NCI-H748 treated with DMSO at 0.1 percent for 48 hours (cell line): ENCODE data around the gene GLB1L2.
"Not testable (repeated sequence)": the region's sequence is repeated elsewhere in the genome, so short reads cannot be mapped to it uniquely, and the experiment has no call there.

Source experiments
- DNase-seq: peaks from one replicate; lab custom pipeline; 2025; lab: John Stamatoyannopoulos, UW

Gene GLB1L2

DNA sequence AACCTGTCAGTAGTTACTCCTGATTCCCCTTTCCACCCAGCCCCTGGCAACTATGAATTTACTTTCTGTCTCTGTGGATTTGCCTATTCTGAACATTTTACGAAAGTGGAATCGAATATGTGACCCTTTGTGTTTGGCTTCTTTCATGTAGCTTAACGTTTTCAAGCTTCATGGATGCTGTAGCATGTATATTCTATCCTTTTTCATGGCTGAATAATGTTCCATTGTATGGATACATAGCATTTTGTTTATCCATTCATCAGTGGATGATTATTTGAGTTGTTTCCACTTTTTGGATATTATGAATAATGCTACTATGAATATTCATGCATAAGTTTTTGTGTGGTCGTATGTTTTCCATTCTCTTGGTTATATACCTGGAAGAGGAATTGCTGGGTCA is 9.2 kb upstream of the GLB1L2 start:
- DNase-seq, result no peak

DNA sequence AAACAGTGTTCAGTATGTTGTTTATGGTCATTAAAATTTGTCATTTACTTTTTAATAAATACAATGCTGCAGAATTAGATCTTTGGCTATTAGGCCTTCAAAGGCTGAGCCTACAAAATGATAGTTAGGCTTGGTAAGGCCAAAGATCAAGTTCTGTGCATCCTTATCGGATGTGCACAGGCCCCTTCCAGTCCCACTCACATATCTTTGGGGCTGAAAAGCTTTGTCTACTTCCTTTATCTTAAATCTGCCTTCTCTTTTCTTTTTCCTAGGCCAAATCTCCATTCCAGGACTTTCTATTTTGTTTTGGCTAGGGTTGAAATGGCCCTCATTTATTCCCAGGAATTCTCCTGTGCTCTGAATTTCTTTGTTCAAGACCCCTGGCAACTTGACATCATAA is 3.4 kb upstream of the GLB1L2 start:
- no peak for DNase-seq

DNA sequence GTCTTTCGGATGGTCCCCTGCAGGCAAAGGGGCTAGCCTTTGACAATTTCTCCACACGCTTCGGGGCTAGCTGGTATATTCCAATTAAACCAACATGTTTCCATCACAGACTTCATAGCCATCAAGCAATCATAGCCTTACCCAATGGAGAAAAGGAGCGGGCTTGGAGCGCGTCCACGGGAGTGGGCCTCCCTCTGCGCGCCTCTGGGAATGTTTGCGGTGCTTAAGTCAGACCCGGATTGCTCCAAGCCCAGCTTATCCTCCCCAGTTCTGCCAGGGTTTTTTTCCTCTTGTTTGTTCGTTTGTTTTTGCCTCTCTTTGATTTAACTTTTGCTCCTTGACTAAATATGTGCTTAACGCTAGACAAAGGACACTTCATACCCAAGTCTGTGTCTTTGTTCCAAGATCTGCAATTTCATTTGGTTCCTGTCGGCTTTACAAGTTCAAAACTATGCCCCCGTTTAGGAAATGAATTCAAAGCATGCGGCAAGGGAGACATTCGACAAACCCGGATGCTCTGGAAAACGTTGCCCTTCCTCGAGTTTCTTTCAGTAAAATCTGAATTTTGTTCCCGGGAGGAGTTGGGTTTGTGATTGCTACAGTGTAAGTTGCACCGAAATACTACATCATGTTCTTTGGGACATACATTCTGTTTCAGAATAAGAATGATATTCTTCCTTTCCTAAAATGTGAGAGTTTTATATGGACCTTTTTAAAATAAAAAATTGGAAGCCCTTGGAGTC is 1.0 kb upstream of the GLB1L2 start:
- no peak for DNase-seq

DNA sequence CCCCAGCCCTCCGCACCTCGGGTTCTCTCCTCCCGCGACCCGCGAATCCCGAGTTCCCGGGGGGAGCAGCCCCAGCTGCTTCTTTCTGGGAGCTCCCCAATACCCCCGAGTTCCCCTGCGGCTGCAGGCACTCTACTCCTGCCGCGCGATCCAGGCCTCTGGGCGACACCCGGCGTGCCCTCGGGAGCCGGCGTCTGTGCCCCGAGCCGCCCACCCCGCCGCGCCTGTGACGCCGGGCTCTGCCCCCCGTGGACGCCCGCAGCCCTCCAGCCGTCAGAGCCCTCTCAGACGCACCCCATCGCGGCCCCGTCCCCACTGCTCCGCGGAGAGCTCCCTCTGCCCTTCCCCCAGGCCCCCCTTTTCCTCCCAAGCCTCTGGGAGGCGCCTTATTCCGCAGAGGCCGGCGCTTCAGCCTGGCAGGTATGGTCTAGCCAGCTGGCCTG is 422 bp downstream of the GLB1L2 start:
- DNase-seq, result no peak

DNA sequence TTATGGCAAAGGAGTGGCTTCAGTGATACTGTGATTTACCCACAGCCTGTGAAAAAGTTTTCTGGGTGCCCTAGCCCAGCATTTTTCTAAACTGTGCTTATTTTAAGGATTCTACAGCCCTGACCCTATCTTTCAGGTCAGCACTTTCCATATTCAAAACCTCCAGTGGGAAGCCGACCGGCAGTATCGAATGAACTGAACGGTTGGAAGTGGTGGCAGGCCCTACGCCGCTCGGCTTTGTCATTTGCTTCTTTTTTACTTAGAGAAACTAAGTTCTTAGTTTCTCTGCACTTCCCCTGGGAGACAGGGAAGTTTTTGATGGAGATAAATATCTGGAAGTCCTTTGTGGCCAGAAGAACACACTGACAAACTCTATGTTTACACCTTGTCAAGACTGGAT is 994 bp downstream of the GLB1L2 start:
- DNase-seq, result no peak

DNA sequence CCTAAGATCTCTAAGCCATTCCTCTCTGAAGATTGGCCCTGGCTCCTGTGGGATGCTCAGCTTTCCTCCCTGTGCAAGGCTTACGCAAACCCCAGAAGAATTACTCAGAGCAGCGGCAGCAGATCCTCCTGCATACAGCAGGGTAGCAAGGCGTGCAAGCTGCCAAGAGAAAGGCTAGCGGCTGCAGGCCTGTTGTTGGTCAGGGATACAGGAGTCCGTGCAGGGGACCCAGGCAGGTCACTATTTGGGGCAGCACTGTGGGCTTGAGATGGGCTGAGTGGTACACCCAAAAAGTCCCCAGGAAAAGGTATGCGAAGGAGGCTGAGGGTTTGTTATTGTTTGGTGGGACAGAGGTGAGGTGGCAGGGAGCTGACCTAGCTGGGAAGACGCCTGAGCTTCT is 1.5 kb downstream of the GLB1L2 start:
- DNase-seq, result no peak

DNA sequence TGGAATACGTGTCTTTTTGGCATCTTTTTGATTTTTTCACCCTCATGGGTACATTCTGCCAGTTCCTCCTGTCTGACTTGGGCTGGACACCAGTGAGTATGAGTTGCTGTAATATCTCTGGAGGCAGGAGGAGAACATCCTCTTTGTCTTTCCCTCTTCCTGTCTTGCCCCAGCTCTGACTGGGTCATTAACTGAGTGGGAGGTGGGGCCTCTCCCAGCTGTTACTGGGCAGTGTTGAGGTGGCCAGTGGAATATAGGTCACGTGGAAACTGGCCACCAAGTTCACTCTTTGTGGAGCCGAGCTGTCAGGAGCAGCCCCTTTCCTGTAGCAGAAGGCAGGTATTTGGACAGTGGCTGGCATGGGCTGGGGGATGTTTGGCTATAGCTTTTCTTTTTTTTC is 2.2 kb downstream of the GLB1L2 start:
- DNase-seq, result no peak

DNA sequence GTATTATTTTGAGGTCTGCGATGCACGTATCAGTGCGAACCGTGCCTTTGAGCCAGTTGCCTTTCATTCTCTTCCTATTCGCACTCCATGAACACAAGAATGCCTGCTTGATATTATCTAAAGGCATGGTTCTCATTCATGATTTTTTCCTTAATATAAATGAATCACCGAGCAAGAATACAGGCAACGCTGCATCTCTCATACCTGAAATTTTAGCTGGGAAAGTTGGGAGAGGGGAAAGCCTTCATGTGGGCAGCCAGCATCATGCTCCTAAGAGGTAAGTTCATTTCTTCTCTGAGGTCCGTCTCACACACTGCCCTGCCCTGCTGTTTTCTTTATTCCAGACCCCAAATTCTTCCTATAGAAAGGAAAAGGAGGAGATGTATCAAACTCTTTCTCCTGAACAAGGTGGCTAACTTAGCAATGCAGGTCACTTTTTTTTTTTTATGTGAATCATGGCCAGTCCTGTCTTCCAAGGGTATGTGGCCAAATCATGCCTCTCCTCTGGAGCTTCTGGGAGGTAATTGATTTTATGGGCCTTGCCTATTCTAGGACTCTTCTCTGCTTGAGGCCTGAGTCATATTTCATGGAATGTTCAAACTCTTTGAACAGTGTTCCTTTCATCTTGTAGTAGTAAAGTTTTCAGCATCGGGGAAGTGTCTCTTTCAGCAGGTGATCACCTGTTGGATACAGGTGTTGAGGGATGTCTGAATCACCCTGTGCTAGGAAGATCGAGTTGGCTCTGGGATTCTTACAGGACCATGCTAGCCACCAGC is 3.2 kb downstream of the GLB1L2 start:
- no peak for DNase-seq

DNA sequence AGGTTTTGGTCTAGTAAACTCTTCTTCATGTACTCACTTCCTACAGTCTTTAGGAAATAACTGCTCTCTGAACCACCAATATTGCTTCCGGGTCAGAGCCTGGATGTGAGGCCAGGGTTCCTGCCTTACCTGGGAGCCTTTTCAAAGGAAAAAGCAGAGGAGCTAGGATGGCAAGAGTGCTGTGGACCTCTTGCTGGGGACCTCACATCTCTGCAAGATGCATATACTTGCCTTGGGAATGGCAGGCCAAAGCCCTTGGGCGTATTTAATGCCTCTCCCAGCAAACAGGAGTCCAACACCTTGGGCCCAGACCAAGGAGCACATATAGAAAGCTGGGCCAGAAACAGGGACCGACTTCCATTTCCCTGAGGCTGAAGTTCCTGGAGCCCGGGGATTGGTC is 5.3 kb downstream of the GLB1L2 start:
- DNase-seq, result no peak

DNA sequence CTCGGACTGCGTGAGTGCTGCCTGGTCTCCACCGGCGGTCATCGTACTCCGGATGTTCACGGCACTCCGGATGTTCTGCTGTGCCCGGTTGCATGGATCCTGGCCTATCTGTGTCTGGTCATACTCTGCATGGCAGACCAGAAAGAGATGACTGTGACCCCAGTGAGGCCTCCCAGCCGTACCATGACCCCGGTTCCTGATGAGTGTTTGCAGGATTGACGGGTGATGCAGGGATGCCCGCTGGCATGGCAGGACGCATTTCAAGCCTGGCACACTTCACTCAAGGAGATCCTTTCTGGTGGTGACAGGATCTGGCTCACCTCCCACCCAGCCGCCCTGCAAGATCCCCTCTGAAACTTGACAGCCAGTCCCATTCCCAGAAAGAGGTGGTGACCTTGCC is 6.3 kb downstream of the GLB1L2 start:
- no peak for DNase-seq

DNA sequence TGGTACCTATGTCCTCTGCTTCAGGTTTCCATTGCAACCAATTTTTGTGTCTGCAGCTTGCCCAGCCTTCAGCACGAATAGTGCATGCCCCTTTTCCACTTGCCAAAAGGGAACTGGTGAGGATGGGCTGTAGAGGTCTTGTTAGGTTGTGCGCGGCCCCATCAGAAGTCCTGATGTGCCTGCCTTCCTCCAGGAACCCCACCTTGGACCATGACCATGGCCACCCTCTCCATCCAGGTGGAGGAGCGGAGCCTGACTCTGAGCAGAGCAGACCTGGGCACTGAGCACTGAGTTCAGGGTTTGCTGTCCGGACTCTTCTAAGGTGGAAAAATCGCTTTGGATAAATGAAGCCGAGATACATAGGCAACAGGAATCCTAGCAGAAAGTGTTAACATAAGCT is 6.9 kb downstream of the GLB1L2 start:
- no peak for DNase-seq

DNA sequence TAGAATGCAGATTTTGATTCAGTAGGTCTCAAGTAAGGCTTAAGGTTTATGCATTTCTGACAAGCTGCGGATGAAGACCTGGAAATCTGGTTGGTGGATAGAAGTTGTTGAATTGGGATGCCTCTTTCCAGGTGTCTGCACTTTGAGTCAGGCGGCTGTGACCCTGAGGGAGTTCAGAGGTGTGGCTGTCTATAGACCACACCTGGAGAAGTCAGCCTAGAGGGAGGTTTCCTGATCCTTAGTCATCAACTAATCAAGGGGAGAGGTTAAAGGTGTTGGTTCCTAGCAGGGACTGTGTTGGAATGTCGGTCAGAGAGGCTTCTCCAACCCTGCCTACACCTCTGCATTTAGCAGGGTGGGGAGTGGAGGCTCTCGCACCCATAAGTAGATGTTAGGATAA is 8.0 kb downstream of the GLB1L2 start:
- no peak for DNase-seq

DNA sequence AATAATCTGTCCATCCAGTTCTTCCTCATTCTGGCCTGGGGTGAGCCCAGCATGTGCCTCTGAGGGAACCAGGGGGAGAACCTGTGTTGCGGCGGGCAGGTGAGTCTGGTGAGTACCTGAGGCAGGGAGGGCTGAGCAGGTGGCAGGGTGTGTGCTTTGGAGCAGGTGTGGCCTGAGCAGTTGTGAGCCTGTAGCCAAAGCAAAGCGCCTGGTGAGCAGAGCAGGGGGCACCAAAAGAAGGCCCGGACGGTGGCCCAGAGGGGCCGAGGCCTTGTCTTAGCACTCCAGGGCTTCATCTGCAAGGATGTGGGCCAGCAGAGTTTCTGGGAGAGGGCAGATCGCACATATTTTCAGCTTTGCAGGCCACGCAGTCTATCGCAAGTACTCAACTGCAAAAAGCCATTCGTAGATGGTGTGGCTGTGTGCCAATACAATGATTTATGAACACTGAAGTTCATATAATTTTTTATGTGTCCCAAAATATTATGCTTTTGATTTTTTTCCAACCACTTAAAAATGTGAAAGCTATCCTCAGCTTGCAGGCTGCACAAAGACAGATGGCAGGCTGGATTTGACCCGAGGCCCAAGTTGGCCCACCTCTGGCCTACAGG is 8.7 kb downstream of the GLB1L2 start:
- no peak for DNase-seq

DNA sequence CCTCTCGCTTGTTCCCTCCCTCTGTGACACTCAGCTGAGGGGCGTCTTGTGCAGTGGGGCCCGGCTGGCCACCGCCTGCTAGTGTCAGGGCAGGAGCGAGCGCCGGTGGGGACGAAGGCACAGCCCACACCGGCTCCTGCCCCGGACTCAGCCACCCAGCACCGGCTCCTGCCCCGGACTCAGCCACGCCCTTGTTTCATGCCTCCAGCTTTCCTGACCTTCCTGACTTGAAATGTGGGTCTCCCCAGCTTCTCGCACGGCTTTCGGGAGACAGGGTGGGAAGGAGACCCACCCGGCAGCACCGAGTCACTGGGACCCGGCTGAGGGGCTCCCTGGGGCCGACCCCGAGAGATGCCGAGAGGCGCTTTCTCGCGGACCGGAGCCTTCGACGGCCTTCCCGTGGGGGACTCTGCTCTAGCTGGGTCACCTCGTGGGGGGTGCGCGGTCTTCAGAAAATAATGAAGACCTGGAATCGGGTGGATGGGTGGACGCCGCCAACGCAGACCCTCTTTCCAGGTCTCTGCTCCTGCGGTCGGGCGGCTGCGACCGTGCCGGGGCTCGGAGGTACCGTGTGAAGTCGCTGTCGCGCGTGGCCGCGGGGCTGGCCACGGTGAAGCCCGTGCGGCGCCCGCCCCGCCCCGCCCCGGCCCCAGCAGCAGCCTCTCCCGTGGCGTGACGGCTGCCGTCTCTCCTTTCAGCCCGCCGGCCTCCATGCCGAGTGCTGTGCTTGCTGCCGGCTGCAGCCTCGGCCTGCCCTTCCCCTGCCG is 10.2 kb downstream of the GLB1L2 start:
- DNase-seq, result no peak

DNA sequence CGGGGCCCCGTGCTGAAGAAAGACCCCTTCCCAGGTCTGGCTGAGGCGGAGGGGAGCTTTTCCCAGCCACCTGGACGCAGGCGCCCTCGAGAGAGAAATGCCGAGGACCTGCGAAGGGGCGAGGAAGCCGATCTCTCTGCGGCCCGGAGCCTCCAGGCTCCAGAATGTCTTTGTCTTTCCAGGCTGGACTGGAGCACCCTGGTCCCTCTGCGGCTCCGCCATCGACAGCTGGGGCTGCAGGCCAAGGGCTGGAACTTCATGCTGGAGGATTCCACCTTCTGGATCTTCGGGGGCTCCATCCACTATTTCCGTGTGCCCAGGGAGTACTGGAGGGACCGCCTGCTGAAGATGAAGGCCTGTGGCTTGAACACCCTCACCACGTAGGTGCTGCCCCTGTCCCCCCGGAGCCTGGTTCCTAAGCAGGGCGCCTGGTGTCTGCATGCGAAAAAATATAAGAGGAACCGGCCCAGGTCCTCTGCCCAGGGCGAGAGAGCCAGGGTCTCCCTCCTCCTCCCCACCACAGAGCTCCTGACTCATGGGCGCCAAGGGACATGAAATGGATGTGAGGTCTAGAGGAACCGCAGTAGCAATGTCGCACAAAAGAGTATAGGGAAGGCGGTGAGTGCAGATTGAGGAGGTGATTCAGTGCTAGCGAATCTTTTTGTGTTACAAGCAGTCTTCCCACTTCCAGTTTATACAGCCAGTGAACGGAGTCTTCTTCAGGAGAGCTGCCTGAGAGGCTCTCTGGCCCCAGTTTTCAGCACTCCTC is 11.0 kb downstream of the GLB1L2 start:
- DNase-seq, result no peak

DNA sequence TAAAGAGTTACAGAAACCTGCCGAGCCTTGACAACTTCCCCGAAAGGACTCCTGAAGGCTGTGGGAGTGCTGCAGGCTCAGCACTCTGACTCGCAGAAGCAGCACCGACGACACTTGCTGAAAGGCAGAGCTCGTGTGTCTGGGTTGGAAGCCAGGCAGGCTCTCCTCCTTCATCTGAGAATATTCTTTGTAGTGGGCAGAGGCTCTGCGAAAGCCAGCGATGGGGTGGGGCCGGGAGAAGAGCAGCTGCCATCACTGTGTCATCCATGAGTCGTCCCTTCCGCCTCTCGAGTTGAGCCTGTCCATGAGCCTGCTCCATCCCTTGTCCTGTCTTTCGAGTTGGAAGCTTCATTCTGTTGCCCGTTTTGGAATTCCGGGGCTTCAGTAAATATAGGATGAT is 11.9 kb downstream of the GLB1L2 start:
- no peak for DNase-seq

DNA sequence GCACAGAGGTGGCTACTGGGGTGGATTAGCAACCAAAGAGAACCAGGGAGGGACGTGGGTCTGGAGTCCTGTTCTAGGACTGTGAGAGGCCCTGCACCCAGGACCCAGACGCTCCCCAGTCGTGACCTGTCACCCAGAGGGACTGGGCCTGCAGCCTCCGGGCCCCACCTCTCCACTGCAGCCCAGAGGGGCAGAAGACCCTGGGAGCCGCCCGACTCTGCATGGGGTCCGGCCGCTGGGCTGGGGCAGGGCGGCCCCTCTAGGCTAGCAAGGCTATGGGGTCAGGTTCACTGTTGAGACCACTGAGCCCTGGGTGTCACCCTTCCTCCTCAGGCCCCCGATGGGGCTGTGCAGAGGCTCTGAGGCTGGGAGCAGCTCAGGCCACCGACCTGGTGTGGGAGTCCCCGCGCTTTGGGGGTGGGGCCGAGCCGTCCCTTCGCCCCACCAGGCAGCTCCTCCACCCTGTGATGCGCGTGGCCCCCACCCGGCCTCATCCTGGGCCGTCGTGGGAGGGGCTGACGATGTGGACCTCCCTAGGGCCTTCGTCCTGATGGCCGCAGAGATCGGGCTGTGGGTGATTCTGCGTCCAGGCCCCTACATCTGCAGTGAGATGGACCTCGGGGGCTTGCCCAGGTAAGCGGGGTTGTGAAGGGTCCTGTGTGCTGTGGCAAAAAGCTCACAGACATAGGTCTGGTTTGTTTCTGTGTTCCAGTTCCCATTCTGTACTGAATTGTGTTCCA is 12.9 kb downstream of the GLB1L2 start:
- DNase-seq, result not testable (repeated sequence)

DNA sequence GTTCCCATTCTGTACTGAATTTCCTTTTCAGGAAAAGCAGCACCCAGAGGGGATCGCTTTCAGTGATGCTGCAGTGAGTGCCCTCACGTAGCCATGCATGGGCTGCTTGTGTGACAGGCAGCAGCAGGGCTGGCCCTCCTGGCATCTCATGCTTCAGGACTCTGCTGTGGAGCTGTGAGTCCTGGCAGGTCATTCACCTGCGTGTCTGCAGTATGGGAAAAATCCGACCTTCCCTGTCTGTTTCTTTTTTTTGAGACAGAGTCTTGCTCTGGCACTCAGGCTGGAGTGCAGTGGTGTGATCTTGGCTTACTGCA is 13.4 kb downstream of the GLB1L2 start:
- DNase-seq, result no peak

DNA sequence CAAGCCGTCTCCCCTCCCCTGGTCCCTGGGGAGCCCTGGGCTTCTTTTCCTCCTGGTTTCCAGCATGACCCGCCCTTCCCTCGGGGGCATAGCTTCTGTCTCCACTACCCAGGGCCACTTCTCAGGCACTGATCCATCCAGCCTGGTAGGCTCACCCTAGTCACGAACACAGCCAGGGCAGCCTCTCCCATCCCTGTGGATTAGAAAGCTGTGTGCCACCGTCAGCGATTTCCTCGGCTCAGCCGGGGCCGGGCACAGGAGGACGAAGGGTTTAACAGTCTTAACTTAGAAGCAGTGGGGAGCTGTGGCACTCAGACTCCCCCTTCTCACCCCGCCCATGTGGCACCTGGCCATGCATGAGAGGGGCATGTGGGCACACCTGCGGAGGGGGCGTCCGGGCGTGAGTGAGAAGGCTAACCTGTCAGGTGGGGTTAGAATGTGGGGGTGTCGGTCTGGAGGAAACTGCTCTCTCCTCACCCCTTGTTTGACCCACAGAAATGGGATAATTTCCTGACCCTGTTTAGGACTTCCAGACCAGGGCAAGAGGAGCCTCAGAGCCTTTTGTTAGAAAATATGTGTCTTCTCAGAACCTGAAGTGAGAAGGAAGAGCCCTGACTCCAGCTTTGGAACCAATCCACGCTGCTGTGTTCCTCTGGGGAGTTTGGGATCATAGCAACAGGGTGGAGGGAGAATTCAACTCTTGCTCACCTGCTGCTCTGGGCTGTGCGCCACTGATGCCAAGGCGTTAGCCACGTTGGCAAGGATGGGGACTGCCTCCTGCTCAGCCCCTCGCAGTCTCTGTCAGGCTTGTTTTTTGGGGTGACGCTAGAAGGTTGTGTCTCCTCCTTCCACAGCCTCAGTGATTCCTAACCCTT is 14.6 kb downstream of the GLB1L2 start:
- DNase-seq, result no peak

DNA sequence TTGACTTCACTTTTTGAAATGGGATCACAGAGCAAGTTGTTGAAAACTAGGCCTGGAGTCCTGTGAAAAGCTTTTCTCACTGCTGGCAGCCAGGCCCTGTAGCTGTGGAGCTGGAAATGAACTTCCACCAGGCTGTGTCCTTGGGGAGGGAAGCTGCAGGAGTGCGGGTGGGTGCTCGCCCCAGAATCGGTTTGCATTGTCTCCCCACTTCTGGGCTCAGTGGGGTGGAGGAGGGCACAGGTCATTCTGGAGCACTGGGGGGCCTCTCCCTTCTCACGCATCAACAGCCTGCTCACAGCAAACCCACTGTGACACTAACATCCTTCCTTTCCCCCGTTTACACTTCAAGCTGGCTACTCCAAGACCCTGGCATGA is 15.2 kb downstream of the GLB1L2 start:
- no peak for DNase-seq
